SH-SY5Y (cell line): ENCODE measurements around the gene PLD5.

ENCODE experiments used
- GATA2 ChIP-seq: IDR thresholded peaks from 2 replicates; pipeline ENCODE4 v1.6.1; 2011; ENCODE audit warnings: mild to moderate bottlenecking, low read depth, low read length
- GATA3 ChIP-seq: IDR thresholded peaks from 2 replicates; pipeline ENCODE4 v1.6.1; 2011; ENCODE audit warnings: low read depth, mild to moderate bottlenecking, low read length, moderate library complexity

The PLD5 gene

GRCh38 chr1:242425232-242425631 is 99.3 kb downstream of the PLD5 start:
- TF ChIP-seq GATA3 (no peak), GATA2 (no peak)

- TF ChIP-seq GATA2 (no peak), GATA3 (no peak)
These were observed 107.8 kb downstream of the PLD5 start for GRCh38 chr1:242416657-242417056.

GRCh38 chr1:242412921-242413320 is 111.6 kb downstream of the PLD5 start:
- no peak for TF ChIP-seq GATA2
- TF ChIP-seq GATA3 = no peak

DNA sequence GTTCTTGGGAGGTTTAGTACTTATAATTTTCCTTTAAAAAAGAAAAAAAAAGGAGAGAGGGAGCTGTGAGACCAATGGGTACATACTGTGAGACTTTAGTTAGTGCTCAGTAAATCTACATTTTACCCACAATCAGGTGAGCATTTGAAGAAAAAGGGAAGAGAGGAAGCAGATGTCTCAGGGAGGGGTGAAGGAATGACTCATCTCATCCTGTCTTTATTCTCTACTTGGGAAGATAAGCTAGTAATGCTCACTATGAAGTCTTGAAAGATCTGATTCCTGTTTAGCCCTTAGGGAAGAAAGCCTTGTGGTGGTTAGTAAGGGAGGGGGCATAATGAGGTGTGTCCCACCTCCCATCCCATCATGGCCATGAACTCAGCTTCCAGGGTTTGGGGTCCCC is 112.6 kb downstream of the PLD5 start:
- no peak for TF ChIP-seq GATA3
- no peak for TF ChIP-seq GATA2

- TF ChIP-seq GATA2 (no peak), GATA3 (no peak)
These were observed 118.5 kb downstream of the PLD5 start for GRCh38 chr1:242405947-242406346.

DNA sequence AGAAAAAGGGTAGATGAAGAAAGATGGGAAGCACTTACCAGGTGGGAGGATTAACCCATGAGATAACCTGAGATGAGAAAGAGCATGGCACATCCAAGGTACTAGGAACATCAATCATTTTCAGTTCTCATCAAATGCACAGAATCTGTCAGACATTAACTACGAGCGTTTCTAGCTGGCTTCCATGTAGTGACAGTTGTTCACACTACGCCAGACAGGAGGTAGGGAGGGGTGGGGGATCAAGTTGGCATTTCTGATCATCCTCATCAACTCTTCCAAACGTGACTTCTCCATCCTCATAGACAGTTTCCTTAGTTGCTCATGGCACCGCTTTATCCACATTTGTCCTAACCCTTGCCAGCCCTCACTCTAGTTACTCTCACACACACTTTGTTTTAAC is 120.2 kb downstream of the PLD5 start:
- TF ChIP-seq GATA3 (no peak), GATA2 (no peak)

GRCh38 chr1:242402956-242403355 is 121.5 kb downstream of the PLD5 start:
- TF ChIP-seq GATA3 = no peak
- TF ChIP-seq GATA2 = no peak

- TF ChIP-seq GATA2 = no peak
- TF ChIP-seq GATA3 = no peak
These were observed 122.6 kb downstream of the PLD5 start for GRCh38 chr1:242401937-242402336.

DNA sequence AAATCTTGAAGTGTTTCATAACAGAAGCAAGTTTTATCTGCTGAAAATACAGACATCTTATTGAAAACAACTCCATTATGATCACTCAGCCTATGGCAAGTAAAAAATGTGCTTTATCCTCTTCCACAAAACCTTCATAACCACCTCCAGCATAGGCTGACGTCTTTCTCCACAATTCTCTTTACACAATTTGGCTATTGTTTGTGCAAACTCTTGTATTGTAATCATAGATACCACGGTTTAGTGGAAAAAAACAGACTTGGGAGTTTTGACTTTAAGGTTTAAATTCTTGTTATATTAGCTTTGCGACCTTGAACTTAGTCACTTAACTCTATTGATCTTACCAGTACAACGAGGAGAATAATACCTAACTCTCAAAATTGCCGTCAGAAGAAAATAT is 126.1 kb downstream of the PLD5 start:
- no peak for TF ChIP-seq GATA3
- TF ChIP-seq GATA2 = no peak

DNA sequence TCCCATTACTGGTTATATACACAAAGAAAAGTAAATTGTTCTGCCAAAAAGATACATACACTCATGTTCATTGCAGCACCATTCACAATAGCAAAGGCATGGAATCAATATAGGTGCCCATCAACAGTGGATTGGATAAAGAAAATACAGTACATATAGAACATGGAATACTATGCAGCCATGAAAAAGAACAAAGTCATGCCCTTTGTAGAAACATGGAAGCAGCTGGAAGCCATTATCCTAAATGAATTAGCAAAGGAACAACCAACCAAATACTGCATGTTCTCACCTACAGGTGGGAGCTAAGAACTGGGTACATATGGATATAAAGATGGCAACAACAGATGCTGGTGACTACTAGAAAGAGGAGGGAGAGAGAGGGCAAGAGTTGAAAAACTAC is 132.6 kb downstream of the PLD5 start:
- no peak for TF ChIP-seq GATA2
- TF ChIP-seq GATA3 = no peak

DNA sequence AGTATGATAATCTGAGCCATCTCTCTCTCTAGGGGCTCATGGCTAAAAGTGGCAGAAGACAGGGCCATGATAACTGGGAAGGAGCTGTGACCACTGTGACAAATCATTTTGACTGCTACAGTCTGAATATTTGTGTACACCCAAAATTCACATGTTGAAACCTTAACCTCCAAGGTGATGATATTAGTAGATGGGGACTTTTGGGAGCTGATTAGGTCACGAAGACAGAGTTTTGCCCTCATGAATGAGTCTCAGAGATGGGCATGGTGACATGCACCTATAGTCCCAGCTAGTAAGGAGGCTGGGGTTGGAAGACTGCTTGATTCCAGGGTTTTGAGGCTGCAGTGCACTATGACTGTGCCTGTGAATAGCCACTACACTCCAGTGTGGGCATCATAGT is 174.9 kb downstream of the PLD5 start:
- TF ChIP-seq GATA3 (no peak), GATA2 (no peak)

DNA sequence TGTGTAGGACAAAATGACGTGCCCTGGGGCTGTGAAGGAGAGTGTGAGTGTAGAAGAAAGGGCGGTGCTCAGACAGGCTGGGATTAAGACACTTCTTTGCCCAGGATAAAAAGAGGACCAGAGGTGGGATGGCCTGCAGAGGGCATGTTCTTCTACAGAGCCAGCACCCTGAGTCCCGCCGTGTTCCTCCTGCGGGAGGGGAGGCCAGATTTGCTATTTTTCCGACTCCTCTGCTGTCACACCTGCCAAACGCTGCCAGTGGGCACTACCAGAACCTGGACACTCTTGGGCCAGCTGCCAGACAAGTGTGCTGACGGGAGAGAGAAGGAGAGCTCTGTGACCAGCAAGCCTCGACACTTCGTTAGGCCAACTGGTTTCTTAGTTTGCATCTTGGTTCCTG is 206.4 kb downstream of the PLD5 start:
- TF ChIP-seq GATA2 (no peak), GATA3 (no peak)

DNA sequence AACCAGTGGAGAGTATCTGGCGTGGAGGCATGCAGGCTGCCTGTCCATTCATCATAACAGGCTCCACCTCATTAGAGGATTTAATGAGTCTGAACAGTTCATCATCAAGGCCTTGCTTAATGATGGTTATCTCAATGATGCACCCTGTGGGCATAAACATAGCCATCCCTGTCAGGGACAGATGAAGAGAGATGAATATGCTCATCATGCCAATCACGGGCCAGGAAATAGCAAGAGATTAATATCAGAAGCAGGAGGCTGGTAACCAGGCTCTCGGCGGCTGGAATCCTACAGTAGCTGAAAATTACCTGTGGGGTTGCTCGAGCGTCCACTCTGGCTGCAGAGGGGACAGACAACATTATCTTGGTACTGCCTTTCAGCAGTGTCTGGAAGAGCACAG is 247.7 kb downstream of the PLD5 start:
- TF ChIP-seq GATA2 = peak; percentile 97
- TF ChIP-seq GATA3 = peak; percentile 95

- no peak for TF ChIP-seq GATA2
- TF ChIP-seq GATA3 = no peak
These were observed 279.2 kb downstream of the PLD5 start for GRCh38 chr1:242245255-242245654.

GRCh38 chr1:242243472-242243871 is 281.0 kb downstream of the PLD5 start:
- TF ChIP-seq GATA2 = no peak
- no peak for TF ChIP-seq GATA3

DNA sequence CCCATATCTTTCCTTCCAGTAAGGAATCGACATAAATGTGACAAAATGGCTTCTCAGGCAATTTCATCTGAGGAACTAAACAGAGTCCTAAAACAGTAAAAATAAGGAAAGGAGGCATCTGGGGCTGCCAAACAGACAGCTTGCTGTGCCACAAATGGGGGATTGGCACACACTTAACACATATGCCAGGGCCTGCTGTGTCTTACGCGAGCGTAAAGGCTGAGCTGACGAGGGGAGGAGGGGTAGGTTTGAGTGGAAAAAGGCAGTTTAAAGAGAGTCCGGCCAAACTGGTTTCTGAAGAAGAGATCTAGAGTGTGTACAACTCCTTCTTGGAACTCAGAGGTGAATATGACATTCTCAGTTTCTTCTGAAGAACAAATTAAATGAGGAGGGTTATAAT is 281.5 kb downstream of the PLD5 start:
- TF ChIP-seq GATA3 (no peak), GATA2 (no peak)
